GM12891 (cell line): ENCODE measurements around the gene HMCN1.

Experiments
- POLR2AphosphoS5 ChIP-seq: IDR thresholded peaks from 2 replicates; pipeline ENCODE4 v1.6.1; 2011; ENCODE audit warnings: low read depth, low read length, control low read depth
- TAF1 ChIP-seq: IDR thresholded peaks from 2 replicates; pipeline ENCODE4 v1.6.1; 2011; ENCODE audit warnings: low read depth, low read length, control low read depth

- no peak for TF ChIP-seq TAF1
- TF ChIP-seq POLR2AphosphoS5: no peak
Observed at GRCh38 chr1:186089940-186090339, 355.7 kb downstream of the HMCN1 start.
